HepG2 (cell line): ENCODE results near the gene SELPLG. TPM values are rescaled to one million over a fixed set of nuclear protein-coding genes. Genes with fewer than 3 reads are reported as not detected.

Experiments
- ATAC-seq: fragments of 200-7000 bp; cut with Tn5 transposase; 3 replicates; pipeline ENCODE4 v1.9.1; 2020; ENCODE audit warnings: mild to moderate bottlenecking, moderate library complexity
- BruUV-seq: library from RNA; stranded (reverse); fragments of 400-500 nt; replicated peaks from 2 replicates; lab custom pipeline; 2021; lab: Mats Ljungman, UMichigan
- CTCF ChIA-PET: fragments of 300-600 bp; formaldehyde crosslinking; extraction: SDS; loops from one replicate; lab custom pipeline; 2021; ENCODE audit warnings: low total read pairs, inconsistent platforms, low intra/inter-chr PET ratio; lab: Yijun Ruan, JAX
- POLR2A ChIA-PET: fragments of 350-600 bp; sonication (Branson Sonifier 250); formaldehyde crosslinking; loops from one replicate; lab custom pipeline; 2020; ENCODE audit warnings: antibody characterized with exemption, inconsistent platforms; lab: Yijun Ruan, JAX
- DNase-seq: peaks from one replicate; pipeline ENCODE4 v3.0.0-alpha.2; 2015; ENCODE audit warnings: low spot score
- FAIRE-seq: peaks from 3 replicates; lab custom pipeline; 2011; peaks lifted over from hg19 to GRCh38; lab: Jason Lieb, UNC
- H2AFZ ChIP-seq: one replicate; pipeline ENCODE4 v1.6.1; 2011; ENCODE audit warnings: low read length, inconsistent platforms
- H3K27ac ChIP-seq: fragments of 300-600 bp; 3 replicates; pipeline ENCODE4 v1.8.0; 2011; ENCODE audit warnings: mixed run types, mild to moderate bottlenecking, mixed read lengths, low read length, inconsistent platforms; ENCODE audit not compliant: insufficient read depth; ENCODE audit errors: extremely low read length
- H3K27me3 ChIP-seq, 2 experiments: fragments of 200-600 bp in 1 of 2; 2 replicates in 1 of 2; 3 replicates in 1 of 2; pipeline versions ENCODE4 v1.6.0 to v1.8.0; 2011; ENCODE audit warnings: low read length in 2 of 2, mild to moderate bottlenecking in 2 of 2, moderate library complexity in 2 of 2, inconsistent platforms in 1 of 2; ENCODE audit not compliant: insufficient read depth in 2 of 2, control insufficient read depth in 1 of 2
- H3K36me3 ChIP-seq, 2 experiments: fragments of 200-600 bp in 1 of 2; replicated peaks in 1 of 2; 2 replicates in 1 of 2; 3 replicates in 1 of 2; pipeline versions ENCODE4 v1.5.1 to v1.8.0; 2011; ENCODE audit warnings: low read length in 2 of 2, inconsistent platforms in 1 of 2; ENCODE audit not compliant: insufficient read depth in 2 of 2, control insufficient read depth in 1 of 2
- H3K4me1 ChIP-seq: 2 replicates; pipeline ENCODE4 v1.5.1; 2012; ENCODE audit warnings: low read length, inconsistent platforms; ENCODE audit not compliant: insufficient read depth
- H3K4me2 ChIP-seq: 2 replicates; pipeline ENCODE4 v1.6.0; 2011; ENCODE audit warnings: low read depth, low read length, inconsistent platforms
- H3K4me3 ChIP-seq, 3 experiments: fragments of 200-600 bp in 1 of 3; sonication (generic), shearing (Covaris generic) in 1 of 3; replicated peaks in 1 of 3; 2 replicates each; pipeline ENCODE4 v1.5.1; 2011 to 2016; ENCODE audit warnings: low read length in 3 of 3, inconsistent platforms in 2 of 3, low read depth in 2 of 3, mild to moderate bottlenecking in 2 of 3, control low read depth in 1 of 3, mixed read lengths in 1 of 3; ENCODE audit not compliant: insufficient read depth in 1 of 3
- H3K79me2 ChIP-seq: one replicate; pipeline ENCODE4 v1.6.1; 2011; ENCODE audit warnings: low read length, inconsistent platforms; ENCODE audit not compliant: insufficient read depth
- H3K9ac ChIP-seq: 2 replicates; pipeline ENCODE4 v1.6.0; 2011; ENCODE audit warnings: mild to moderate bottlenecking, low read depth, low read length, inconsistent platforms; ENCODE audit not compliant: insufficient read depth
- H3K9me3 ChIP-seq: 2 replicates; pipeline ENCODE4 v1.5.1; 2012; ENCODE audit warnings: mild to moderate bottlenecking, low read length
- H4K20me1 ChIP-seq: 2 replicates; pipeline ENCODE4 v1.6.0; 2011; ENCODE audit warnings: inconsistent platforms, mild to moderate bottlenecking, low read length, moderate library complexity; ENCODE audit not compliant: insufficient read depth
- ATF3 ChIP-seq: sonication (generic); formaldehyde crosslinking; IDR thresholded peaks from 2 replicates; pipeline ENCODE4 v1.4.0; 2020; ENCODE audit warnings: missing genetic modification reagents
- CC2D1A ChIP-seq: sonication (generic); formaldehyde crosslinking; IDR thresholded peaks from 2 replicates; pipeline ENCODE4 v1.8.1; 2023; ENCODE audit warnings: mild to moderate bottlenecking, missing genetic modification reagents
- CENPBD1 ChIP-seq: sonication (generic); formaldehyde crosslinking; IDR thresholded peaks from 2 replicates; pipeline ENCODE4 v1.8.0; 2022; ENCODE audit warnings: missing genetic modification reagents, low read depth, mild to moderate bottlenecking, borderline replicate concordance
- GATAD2A ChIP-seq: IDR thresholded peaks from 2 replicates; pipeline ENCODE4 v1.6.1; 2016
- IRX3 ChIP-seq: sonication (generic); formaldehyde crosslinking; IDR thresholded peaks from 2 replicates; pipeline ENCODE4 v1.8.1; 2023; ENCODE audit warnings: mild to moderate bottlenecking, low read depth, missing genetic modification reagents, borderline replicate concordance
- RBAK ChIP-seq: sonication (generic); formaldehyde crosslinking; IDR thresholded peaks from 2 replicates; pipeline ENCODE4 v1.5.1; 2020; ENCODE audit warnings: mild to moderate bottlenecking, missing genetic modification reagents
- SSRP1 ChIP-seq: IDR thresholded peaks from 2 replicates; pipeline ENCODE4 v1.6.1; 2016; ENCODE audit warnings: control low read depth
- ZFP36L2 ChIP-seq: sonication (generic); formaldehyde crosslinking; IDR thresholded peaks from 2 replicates; pipeline ENCODE4 v1.4.0; 2020; ENCODE audit warnings: missing genetic modification reagents
- ZNF136 ChIP-seq: sonication (generic); formaldehyde crosslinking; IDR thresholded peaks from 2 replicates; pipeline ENCODE4 v1.8.1; 2022; ENCODE audit warnings: low read depth, mild to moderate bottlenecking, moderate library complexity, missing genetic modification reagents
- ZNF17 ChIP-seq: sonication (generic); formaldehyde crosslinking; IDR thresholded peaks from 2 replicates; pipeline ENCODE4 v1.5.0; 2020; ENCODE audit warnings: mild to moderate bottlenecking, missing genetic modification reagents
- ZNF282 ChIP-seq: fragments of 450-650 bp; IDR thresholded peaks from 2 replicates; pipeline ENCODE4 v1.6.1; 2018; ENCODE audit not compliant: partially characterized antibody
- ZNF292 ChIP-seq: sonication (generic); formaldehyde crosslinking; IDR thresholded peaks from 2 replicates; pipeline ENCODE4 v1.8.1; 2022; ENCODE audit warnings: mild to moderate bottlenecking, low read depth, missing genetic modification reagents, borderline replicate concordance
- ZNF564 ChIP-seq: sonication (generic); formaldehyde crosslinking; IDR thresholded peaks from 2 replicates; pipeline ENCODE4 v1.8.1; 2023; ENCODE audit warnings: mild to moderate bottlenecking, missing genetic modification reagents
- ZNF597 ChIP-seq: sonication (generic); formaldehyde crosslinking; IDR thresholded peaks from 2 replicates; pipeline ENCODE4 v1.5.0; 2020; ENCODE audit warnings: missing genetic modification reagents
- ZNF746 ChIP-seq: sonication (generic); formaldehyde crosslinking; IDR thresholded peaks from 2 replicates; pipeline ENCODE4 v1.8.0; 2022; ENCODE audit warnings: mild to moderate bottlenecking, missing genetic modification reagents
- ZNF75D ChIP-seq: sonication (generic); formaldehyde crosslinking; IDR thresholded peaks from 2 replicates; pipeline ENCODE4 v1.8.1; 2023; ENCODE audit warnings: missing genetic modification reagents, mild to moderate bottlenecking, borderline replicate concordance
- WGBS: methylation state at CpG from one replicate; pipeline ENCODE4 v1.1.6; 2017; ENCODE audit warnings: low lambda C conversion rate; 5-methylcytosine and 5-hydroxymethylcytosine counted together
- in situ Hi-C: cut with HindIII; loops from 2 replicates; pipeline ENCODE4 v1.10.0; 2017; ENCODE audit warnings: low pct_unique_long_range_greater_than_20kb; ENCODE audit not compliant: extremely low pct_ligation_motif_present
- intact Hi-C: fragments of 100-400 bp; cut with micrococcal nuclease; formaldehyde crosslinking; loops from one replicate; pipeline ENCODE4 v1.10.0; 2022; ENCODE audit not compliant: unreplicated experiment
- polyA plus RNA-seq, 8 experiments: library from polyadenylated mRNA; depleted of rRNA in 3 of 8; stranded (reverse) in 7 of 8; unstranded in 1 of 8; fragments of >200 nt; fragmentation: Illumina TruSeq in 4 of 8; extraction: Trizol in 4 of 8; gene quantifications; 2 replicates each; pipeline versions ENCODE4 v1.2.1 to v1.2.3, GENCODE V29; 2011 to 2016; ENCODE audit warnings: low read depth in 4 of 8, missing spikeins in 1 of 8, mixed read lengths in 1 of 8; ENCODE audit not compliant: insufficient read depth in 1 of 8
- total RNA-seq, 5 experiments: library from RNA; depleted of rRNA; stranded (reverse); fragments of >200 nt; fragmentation: Illumina TruSeq; extraction: Trizol; gene quantifications; 2 replicates each; pipeline ENCODE4 v1.2.3, GENCODE V29; 2016; ENCODE audit warnings: low read depth in 1 of 5

Gene SELPLG
- total and polyA plus RNA-seq, 2 of the 13 experiments (the other 11 are each of a cell fraction or from before 2014, with no cell fraction given) = 0.12 TPM; not detected in 1

DNA sequence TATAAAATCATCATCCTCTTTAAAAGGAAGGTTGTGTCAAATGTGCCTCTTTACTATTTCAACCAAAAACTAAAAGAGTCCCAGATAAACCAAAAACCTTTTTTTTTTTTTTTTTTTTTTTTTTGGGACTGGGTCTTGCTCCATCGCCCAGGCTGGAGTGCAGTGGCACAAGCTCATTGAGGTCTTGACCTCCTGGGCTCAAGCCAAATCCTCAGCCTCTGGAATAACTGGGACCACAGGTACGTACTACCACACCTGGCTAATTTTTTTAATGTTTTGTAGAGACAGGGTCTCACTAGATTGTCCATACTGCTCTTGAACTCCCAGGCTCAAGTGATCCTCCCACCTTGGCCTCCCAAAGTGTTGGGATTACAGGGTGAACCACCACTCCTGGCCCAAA, 16.4 kb upstream of the SELPLG start:
- H3K27ac ChIP-seq = no peak overlapping the region
- CTCF ChIA-PET = no interaction called here
- DNase-seq (no peak), FAIRE-seq (no peak), ATAC-seq (no peak)
- no peak for TF ChIP-seq ZNF17 (CRISPR knock-in tag)
- no peak for TF ChIP-seq SSRP1 (CRISPR knock-in tag)
- TF ChIP-seq IRX3 (CRISPR knock-in tag) = no peak
- TF ChIP-seq RBAK (CRISPR knock-in tag) = no peak
- TF ChIP-seq ZFP36L2 = no peak
- TF ChIP-seq GATAD2A (CRISPR knock-in tag) = no peak
- TF ChIP-seq ZNF292 = no peak
- TF ChIP-seq ZNF136 (CRISPR knock-in tag) = no peak
- no peak for TF ChIP-seq ZNF75D (CRISPR knock-in tag)
- no peak for TF ChIP-seq ZNF564 (CRISPR knock-in tag)
- no peak for TF ChIP-seq ZNF282
- no peak for TF ChIP-seq CC2D1A
- no peak for TF ChIP-seq ATF3 (CRISPR knock-in tag)
- TF ChIP-seq CENPBD1 = no peak
- TF ChIP-seq ZNF746 (CRISPR knock-in tag) = no peak
- no peak for TF ChIP-seq ZNF597 (CRISPR knock-in tag)
- in situ Hi-C loops = no loop called here
- peaks cover 32 to 74% of the 10 kb centered on the region in 2 experiments for H3K36me3 ChIP-seq
- WGBS = 97% methylated on average over 2 of the region's 2 CpGs
- no peak overlapping the region for H3K4me2 ChIP-seq
- intact Hi-C loops = no loop called here
- no peak overlapping the region for H3K9ac ChIP-seq
- H3K4me1 ChIP-seq = no peaks in the 10 kb centered on the region
- no peaks in the 10 kb centered on the region for H3K27me3 ChIP-seq
- no peak overlapping the region for H3K4me3 ChIP-seq
- H2AFZ ChIP-seq = no peak overlapping the region
- BruUV-seq = no TSS peak
- POLR2A ChIA-PET = no interaction called here
- no peaks in the 10 kb centered on the region for H3K79me2 ChIP-seq
- no peaks in the 10 kb centered on the region for H3K9me3 ChIP-seq
- H4K20me1 ChIP-seq = no peaks in the 10 kb centered on the region
